Measurements from ENCODE around the gene LRRC4. TPM values are rescaled to one million over a fixed set of nuclear protein-coding genes. Genes with fewer than 3 reads are reported as not detected.

Gene LRRC4
- total and polyA plus RNA-seq, 2 experiments from 2014 or later = 0.13 to 0.32 TPM

DNA sequence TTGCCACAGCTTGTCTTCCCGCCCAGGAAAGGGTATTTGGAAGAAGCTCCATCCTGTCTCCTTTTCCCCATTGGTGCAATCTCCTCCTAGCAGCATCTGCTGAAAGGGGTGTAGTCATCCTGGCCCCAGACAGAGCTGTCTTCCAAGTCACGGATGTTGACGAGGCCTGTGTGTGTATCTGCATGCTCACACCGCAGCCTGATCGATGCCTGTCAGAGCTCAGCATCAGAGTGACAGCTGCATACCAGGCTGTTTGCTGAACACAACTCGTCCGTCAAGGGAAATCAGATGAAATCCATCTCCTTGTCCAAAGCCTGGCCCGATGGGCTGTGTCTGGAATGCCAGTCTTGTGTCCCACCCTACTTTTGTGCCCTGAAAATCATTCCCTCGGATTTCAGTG, 21.2 kb upstream of the LRRC4 start:
- no peak overlapping the region for H3K9ac ChIP-seq
- no peak overlapping the region for H3K27ac ChIP-seq
- H3K4me1 ChIP-seq (ENCODE audit: insufficient read depth) = no peaks in the 10 kb centered on the region
- no peaks in the 10 kb centered on the region for H3F3A ChIP-seq (ENCODE audit: insufficient read depth)
- TF ChIP-seq EZH2phosphoT487 (IDR thresholded peaks at IDR 0.05; ENCODE audit: insufficient read depth, low read depth) (no peak), EZH2 (IDR thresholded peaks at IDR 0.05; ENCODE audit: insufficient read depth, poor library complexity, severe bottlenecking) (no peak)
- H3K79me2 ChIP-seq (ENCODE audit: insufficient read depth) = peaks cover 24% of the 10 kb centered on the region
- H3K9me2 ChIP-seq (ENCODE audit: insufficient read depth) = no peaks in the 10 kb centered on the region
- no peak overlapping the region for H3K4me3 ChIP-seq
- in situ Hi-C loops (cut with MboI) = no loop called here
- H3K36me3 ChIP-seq (ENCODE audit: low read depth) = no peaks in the 10 kb centered on the region
- WGBS, 2 experiments (ENCODE audit: low coverage in 1 of 2, low lambda C conversion rate in 2 of 2, missing lambda C conversion rate in 2 of 2) = 91 to 95% methylated on average over 9 of the region's 9 CpGs
- no peak overlapping the region for H3K4me2 ChIP-seq (ENCODE audit: unreplicated experiment)
- DNase-seq = no peak
- H3K27me3 ChIP-seq (replicated peaks; ENCODE audit: insufficient read depth) = no peaks in the 10 kb centered on the region
- H3K9me3 ChIP-seq (ENCODE audit: low read depth) = no peaks in the 10 kb centered on the region
- 0 out of 2 replicates have a peak, but pooled peaks cover 4% of the 10 kb centered on the region for H4K20me1 ChIP-seq (ENCODE audit: insufficient read depth)
- H2AFZ ChIP-seq = no peak overlapping the region

- H3K36me3 ChIP-seq (ENCODE audit: low read depth) = no peaks in the 10 kb centered on the region
- H3K27me3 ChIP-seq (replicated peaks; ENCODE audit: insufficient read depth) = no peaks in the 10 kb centered on the region
- no peaks in the 10 kb centered on the region for H3K9me2 ChIP-seq (ENCODE audit: insufficient read depth)
- H3K4me1 ChIP-seq (ENCODE audit: insufficient read depth) = peaks cover 9% of the 10 kb centered on the region
- H3K27ac ChIP-seq = no peak overlapping the region
- no peak overlapping the region for H2AFZ ChIP-seq
- no peak overlapping the region for H3K4me2 ChIP-seq (ENCODE audit: unreplicated experiment)
- H3F3A ChIP-seq (ENCODE audit: insufficient read depth) = no peaks in the 10 kb centered on the region
- in situ Hi-C loops (cut with MboI) = no loop called here
- no peaks in the 10 kb centered on the region for H3K9me3 ChIP-seq (ENCODE audit: low read depth)
- TF ChIP-seq EZH2 (IDR thresholded peaks at IDR 0.05; ENCODE audit: insufficient read depth, poor library complexity, severe bottlenecking) (no peak), EZH2phosphoT487 (IDR thresholded peaks at IDR 0.05; ENCODE audit: insufficient read depth, low read depth) (no peak)
- H4K20me1 ChIP-seq (ENCODE audit: insufficient read depth) = no peaks in the 10 kb centered on the region
- DNase-seq = peak; percentile 51
- peaks cover 20% of the 10 kb centered on the region for H3K79me2 ChIP-seq (ENCODE audit: insufficient read depth)
- no peak overlapping the region for H3K4me3 ChIP-seq
- 92 to 100% methylated on average over 1 of the region's 1 CpG for WGBS, 2 experiments (ENCODE audit: low coverage in 1 of 2, low lambda C conversion rate in 2 of 2, missing lambda C conversion rate in 2 of 2)
- no peak overlapping the region for H3K9ac ChIP-seq
Measured at GRCh38 chr7:128045766-128046165, 14.5 kb upstream of the LRRC4 start.

DNA sequence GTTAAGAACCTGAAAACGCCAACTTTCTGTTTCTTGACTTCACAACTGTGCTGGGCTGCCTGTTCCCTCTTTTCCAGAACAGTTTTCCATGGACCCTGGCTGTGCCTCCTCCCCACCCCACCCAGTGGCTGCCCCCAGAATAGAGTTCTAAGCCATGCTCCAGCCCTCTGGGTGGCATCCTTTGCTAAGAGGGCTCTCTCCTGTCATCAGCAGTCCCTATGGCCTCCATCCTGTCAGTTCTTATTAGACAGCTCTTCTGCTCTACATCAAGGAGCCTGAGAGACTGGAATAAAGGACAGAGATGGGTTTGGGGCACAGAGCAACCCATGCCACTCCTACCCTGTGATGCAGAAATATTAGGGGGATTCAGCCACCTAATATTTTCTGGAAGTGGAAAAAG, 13.9 kb upstream of the LRRC4 start:
- no peaks in the 10 kb centered on the region for H4K20me1 ChIP-seq (ENCODE audit: insufficient read depth)
- no peaks in the 10 kb centered on the region for H3K9me2 ChIP-seq (ENCODE audit: insufficient read depth)
- no peak overlapping the region for H2AFZ ChIP-seq
- no peak for DNase-seq
- H3K4me2 ChIP-seq (ENCODE audit: unreplicated experiment) = no peak overlapping the region
- peaks cover 9% of the 10 kb centered on the region for H3K4me1 ChIP-seq (ENCODE audit: insufficient read depth)
- no peaks in the 10 kb centered on the region for H3K27me3 ChIP-seq (replicated peaks; ENCODE audit: insufficient read depth)
- H3K27ac ChIP-seq = no peak overlapping the region
- H3K9me3 ChIP-seq (ENCODE audit: low read depth) = no peaks in the 10 kb centered on the region
- in situ Hi-C loops (cut with MboI) = no loop called here
- no peaks in the 10 kb centered on the region for H3K36me3 ChIP-seq (ENCODE audit: low read depth)
- peaks cover 17% of the 10 kb centered on the region for H3K79me2 ChIP-seq (ENCODE audit: insufficient read depth)
- no peak for TF ChIP-seq EZH2 (IDR thresholded peaks at IDR 0.05; ENCODE audit: insufficient read depth, poor library complexity, severe bottlenecking)
- no peak for TF ChIP-seq EZH2phosphoT487 (IDR thresholded peaks at IDR 0.05; ENCODE audit: insufficient read depth, low read depth)
- H3K4me3 ChIP-seq = no peak overlapping the region
- no peak overlapping the region for H3K9ac ChIP-seq
- H3F3A ChIP-seq (ENCODE audit: insufficient read depth) = no peaks in the 10 kb centered on the region
- WGBS, 2 experiments (ENCODE audit: low coverage in 1 of 2, low lambda C conversion rate in 2 of 2, missing lambda C conversion rate in 2 of 2) = 52 to 88% methylated on average over 1 of the region's 1 CpG

- H3K9ac ChIP-seq = no peak overlapping the region
- no peak for DNase-seq
- H3K4me2 ChIP-seq (ENCODE audit: unreplicated experiment) = no peak overlapping the region
- H3K9me2 ChIP-seq (ENCODE audit: insufficient read depth) = no peaks in the 10 kb centered on the region
- H3K36me3 ChIP-seq (ENCODE audit: low read depth) = no peaks in the 10 kb centered on the region
- H3K4me3 ChIP-seq = no peak overlapping the region
- 96 to 99% methylated on average over 5 of the region's 5 CpGs for WGBS, 2 experiments (ENCODE audit: low coverage in 1 of 2, low lambda C conversion rate in 2 of 2, missing lambda C conversion rate in 2 of 2)
- no peaks in the 10 kb centered on the region for H4K20me1 ChIP-seq (ENCODE audit: insufficient read depth)
- no peaks in the 10 kb centered on the region for H3K9me3 ChIP-seq (ENCODE audit: low read depth)
- no peaks in the 10 kb centered on the region for H3F3A ChIP-seq (ENCODE audit: insufficient read depth)
- H3K27ac ChIP-seq = no peak overlapping the region
- TF ChIP-seq EZH2 (IDR thresholded peaks at IDR 0.05; ENCODE audit: insufficient read depth, poor library complexity, severe bottlenecking) = no peak
- TF ChIP-seq EZH2phosphoT487 (IDR thresholded peaks at IDR 0.05; ENCODE audit: insufficient read depth, low read depth) = no peak
- in situ Hi-C loops (cut with MboI) = no loop called here
- H3K79me2 ChIP-seq (ENCODE audit: insufficient read depth) = peaks cover 11% of the 10 kb centered on the region; the same call in 1 of the 2 replicates
- no peak overlapping the region for H2AFZ ChIP-seq
- no peaks in the 10 kb centered on the region for H3K27me3 ChIP-seq (replicated peaks; ENCODE audit: insufficient read depth)
- peaks cover 9% of the 10 kb centered on the region for H3K4me1 ChIP-seq (ENCODE audit: insufficient read depth)
Measured at GRCh38 chr7:128044064-128044463, 12.8 kb upstream of the LRRC4 start.

DNA sequence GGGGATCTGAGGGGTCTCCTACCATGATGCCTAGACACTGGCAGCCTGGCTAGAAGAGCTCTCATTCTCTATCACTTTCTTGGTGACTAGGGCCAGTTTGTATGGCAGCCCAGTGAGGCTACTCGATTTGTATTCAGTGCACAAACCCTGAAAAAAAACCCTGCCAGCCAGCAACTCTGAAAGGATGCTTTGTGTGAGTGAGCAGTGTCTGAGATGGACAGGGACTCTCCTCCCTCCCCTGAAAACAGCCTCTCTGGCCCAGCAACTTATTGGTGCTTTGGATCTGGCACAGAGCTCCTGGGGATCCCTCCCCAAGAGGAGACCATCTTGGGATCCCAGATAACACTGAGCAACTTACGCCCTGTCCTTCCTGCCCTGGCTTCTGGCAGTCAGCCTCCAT, 10.8 kb upstream of the LRRC4 start:
- Histone ChIP-seq H3K9me2 (ENCODE audit: insufficient read depth) (no peaks in the 10 kb centered on the region), H3K79me2 (ENCODE audit: insufficient read depth) (peaks cover 17% of the 10 kb centered on the region; the same call in 1 of the 2 replicates)
- 100% methylated on average over 2 of the region's 2 CpGs for WGBS, 2 experiments (ENCODE audit: low coverage in 1 of 2, low lambda C conversion rate in 2 of 2, missing lambda C conversion rate in 2 of 2)

More for the DNA sequence above, 10.8 kb upstream of the LRRC4 start:
- Histone ChIP-seq H3K4me3 (no peak overlapping the region), H3K4me1 (ENCODE audit: insufficient read depth) (peaks cover 9% of the 10 kb centered on the region), H3F3A (ENCODE audit: insufficient read depth) (no peaks in the 10 kb centered on the region), H3K9me3 (ENCODE audit: low read depth) (no peaks in the 10 kb centered on the region), H2AFZ (no peak overlapping the region), H3K27ac (no peak overlapping the region), H4K20me1 (ENCODE audit: insufficient read depth) (no peaks in the 10 kb centered on the region), H3K4me2 (ENCODE audit: unreplicated experiment) (no peak overlapping the region), H3K27me3 (replicated peaks; ENCODE audit: insufficient read depth) (no peaks in the 10 kb centered on the region), H3K36me3 (ENCODE audit: low read depth) (no peaks in the 10 kb centered on the region), H3K9ac (no peak overlapping the region)
- TF ChIP-seq EZH2 (IDR thresholded peaks at IDR 0.05; ENCODE audit: insufficient read depth, poor library complexity, severe bottlenecking) (no peak), EZH2phosphoT487 (IDR thresholded peaks at IDR 0.05; ENCODE audit: insufficient read depth, low read depth) (no peak)
- DNase-seq = no peak
- in situ Hi-C loops (cut with MboI) = no loop called here

Data from GM23248 (cell line).